Measurements from ENCODE around the gene RIPOR3.

DNA sequence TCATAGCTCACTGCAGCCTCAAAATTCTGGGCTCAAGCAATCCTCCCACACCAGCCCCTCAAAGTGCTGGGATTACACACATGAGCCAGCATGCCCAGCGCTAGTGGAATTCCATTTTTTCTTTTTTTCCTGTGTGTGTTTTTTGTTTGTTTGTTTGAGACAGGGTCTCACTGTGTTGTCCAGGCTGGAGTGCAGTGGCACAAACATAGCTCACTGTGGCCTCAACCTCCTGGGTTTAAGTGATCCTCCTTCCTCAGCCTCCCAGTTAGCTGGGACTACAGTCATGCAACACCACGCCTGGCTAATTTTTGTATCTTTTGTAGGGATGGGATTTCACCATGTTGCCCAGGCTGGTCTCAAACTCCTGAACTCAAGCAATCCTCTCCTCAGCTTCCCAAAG lies 26.0 kb upstream of the RIPOR3 start:
- TF ChIP-seq EP300 (IDR thresholded peaks at IDR 0.05) (no peak), POLR2AphosphoS5 (IDR thresholded peaks at IDR 0.05) (no peak)
- TF ChIP-seq, protein P1, sequence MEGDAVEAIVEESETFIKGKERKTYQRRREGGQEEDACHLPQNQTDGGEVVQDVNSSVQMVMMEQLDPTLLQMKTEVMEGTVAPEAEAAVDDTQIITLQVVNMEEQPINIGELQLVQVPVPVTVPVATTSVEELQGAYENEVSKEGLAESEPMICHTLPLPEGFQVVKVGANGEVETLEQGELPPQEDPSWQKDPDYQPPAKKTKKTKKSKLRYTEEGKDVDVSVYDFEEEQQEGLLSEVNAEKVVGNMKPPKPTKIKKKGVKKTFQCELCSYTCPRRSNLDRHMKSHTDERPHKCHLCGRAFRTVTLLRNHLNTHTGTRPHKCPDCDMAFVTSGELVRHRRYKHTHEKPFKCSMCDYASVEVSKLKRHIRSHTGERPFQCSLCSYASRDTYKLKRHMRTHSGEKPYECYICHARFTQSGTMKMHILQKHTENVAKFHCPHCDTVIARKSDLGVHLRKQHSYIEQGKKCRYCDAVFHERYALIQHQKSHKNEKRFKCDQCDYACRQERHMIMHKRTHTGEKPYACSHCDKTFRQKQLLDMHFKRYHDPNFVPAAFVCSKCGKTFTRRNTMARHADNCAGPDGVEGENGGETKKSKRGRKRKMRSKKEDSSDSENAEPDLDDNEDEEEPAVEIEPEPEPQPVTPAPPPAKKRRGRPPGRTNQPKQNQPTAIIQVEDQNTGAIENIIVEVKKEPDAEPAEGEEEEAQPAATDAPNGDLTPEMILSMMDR (IDR thresholded peaks at IDR 0.05) = no peak
